Daoy (cell line): ENCODE data around the gene TRIP6. TPM values are rescaled to one million over a fixed set of nuclear protein-coding genes. Genes with fewer than 3 reads are reported as not detected.
A peak's percentile ranks its signal among the peaks of the same experiment; 100 is the strongest.
"Not testable (repeated sequence)": the region's sequence is repeated elsewhere in the genome, so short reads cannot be mapped to it uniquely, and the experiment has no call there.

Experiments
- DNase-seq: peaks from one replicate; pipeline ENCODE4 v3.0.0-alpha.2; 2015; ENCODE audit warnings: low read depth
- total RNA-seq: library from RNA; depleted of rRNA; stranded (reverse); fragments of >200 nt; shearing (Covaris generic); gene quantifications from 2 replicates; pipeline ENCODE4 v1.2.3, GENCODE V29; 2014

The TRIP6 gene
- total RNA-seq, 1 experiment from 2014 or later, result 203 TPM

DNA sequence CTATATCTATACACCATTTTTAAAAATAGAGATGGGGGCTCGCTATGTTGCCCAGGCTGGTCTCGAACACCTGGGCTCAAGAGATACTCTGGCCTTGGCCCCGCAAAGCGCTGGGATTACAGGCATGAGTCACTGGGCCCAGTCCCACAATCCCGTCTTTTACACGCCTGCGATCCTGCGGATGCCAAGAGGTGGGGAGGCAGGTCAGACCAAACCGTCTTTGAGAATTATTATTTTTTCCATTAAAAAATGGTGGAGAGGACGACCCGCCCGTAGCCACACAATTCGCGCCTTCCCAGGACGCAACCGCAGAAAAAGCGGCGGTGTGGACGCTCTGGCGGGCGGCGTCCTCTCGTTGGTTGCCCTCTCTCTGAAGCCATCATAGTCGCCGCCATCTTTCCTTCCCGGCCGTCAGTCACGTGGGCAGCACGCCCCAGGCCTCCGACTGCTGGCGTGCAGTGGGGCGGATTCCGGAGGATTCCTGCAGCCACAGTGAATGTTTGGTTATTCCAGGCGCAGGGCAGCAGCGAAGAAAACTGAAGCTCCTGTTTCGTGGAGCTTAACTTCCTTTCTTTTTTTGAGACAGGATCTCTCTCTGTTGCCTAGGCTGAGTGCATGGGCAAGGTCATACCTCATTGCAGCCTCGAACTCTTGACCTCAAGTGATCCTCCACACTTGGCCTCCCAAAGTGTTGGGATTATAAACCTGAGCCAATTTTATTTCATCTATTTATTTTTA, 29.9 kb upstream of the TRIP6 start:
- DNase-seq, result peak; percentile 99

DNA sequence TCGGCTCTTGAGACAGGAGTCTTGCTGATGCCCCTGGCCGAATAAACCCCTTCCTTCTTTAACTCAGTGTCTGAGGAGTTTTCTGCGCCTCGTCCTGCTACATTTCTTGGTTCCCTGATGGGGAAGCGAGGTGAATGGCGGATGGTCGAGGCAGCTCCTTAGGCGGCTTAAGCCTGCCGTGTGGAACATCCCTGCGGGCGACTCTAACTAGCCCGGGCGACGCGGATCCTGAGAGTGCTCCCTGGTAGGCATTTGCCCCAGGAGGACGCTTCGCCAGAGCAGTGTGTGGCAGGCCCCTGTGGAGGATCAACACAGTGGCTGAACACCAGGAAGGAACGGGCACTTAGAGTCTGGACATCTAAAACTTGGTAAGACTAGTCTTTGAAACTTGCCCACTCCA, 27.8 kb upstream of the TRIP6 start:
- DNase-seq, result no peak

DNA sequence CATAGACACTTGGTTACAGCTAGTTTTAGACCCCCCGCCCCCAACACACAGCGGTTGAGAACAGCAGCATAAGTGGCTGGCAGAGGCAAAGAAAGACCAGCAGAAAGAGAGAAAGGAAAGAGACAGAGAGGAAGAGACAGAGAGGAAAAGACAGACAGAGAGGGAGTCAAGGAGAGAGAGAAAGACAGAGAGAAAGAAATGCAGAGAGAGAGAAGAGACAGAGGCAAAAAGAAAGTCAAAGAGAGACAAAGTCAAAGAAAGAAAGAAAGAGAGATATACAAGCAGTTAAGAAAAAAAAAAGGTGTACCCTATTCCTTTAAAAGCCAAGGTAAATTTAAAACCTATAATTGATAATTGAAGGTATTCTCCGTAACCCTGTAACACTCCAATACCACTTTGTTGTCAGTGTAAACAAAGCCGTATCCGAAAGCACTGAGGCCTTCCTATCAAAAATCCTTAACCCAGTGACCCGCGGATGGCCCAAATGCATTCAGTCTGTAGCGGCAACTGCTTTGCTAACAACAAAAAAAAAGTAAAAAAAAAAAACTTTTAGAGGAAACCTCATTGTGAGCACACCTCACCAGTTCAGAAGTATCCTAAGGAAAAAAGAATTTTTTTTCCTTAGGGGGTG, 26.6 kb upstream of the TRIP6 start:
- DNase-seq, result no peak

DNA sequence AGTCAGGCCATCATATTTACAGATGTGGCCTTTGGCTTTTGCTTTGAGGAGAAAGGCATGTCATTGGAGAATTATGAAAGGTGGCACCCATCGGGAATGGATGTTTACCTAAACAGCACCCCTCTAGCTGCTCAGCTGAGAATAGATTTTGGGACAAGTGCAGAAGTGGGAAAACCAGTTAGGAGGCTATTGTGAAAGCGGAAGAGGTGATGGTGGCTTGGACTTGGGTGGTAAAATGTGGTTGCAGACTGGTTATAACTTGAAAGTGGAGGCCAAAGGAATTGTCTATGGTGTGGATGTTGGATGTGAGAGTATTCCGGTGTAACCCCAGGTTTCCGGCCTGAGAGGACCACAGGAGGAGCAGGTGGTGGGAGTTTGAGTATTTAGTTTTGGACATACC, 19.8 kb upstream of the TRIP6 start:
- DNase-seq, result no peak

DNA sequence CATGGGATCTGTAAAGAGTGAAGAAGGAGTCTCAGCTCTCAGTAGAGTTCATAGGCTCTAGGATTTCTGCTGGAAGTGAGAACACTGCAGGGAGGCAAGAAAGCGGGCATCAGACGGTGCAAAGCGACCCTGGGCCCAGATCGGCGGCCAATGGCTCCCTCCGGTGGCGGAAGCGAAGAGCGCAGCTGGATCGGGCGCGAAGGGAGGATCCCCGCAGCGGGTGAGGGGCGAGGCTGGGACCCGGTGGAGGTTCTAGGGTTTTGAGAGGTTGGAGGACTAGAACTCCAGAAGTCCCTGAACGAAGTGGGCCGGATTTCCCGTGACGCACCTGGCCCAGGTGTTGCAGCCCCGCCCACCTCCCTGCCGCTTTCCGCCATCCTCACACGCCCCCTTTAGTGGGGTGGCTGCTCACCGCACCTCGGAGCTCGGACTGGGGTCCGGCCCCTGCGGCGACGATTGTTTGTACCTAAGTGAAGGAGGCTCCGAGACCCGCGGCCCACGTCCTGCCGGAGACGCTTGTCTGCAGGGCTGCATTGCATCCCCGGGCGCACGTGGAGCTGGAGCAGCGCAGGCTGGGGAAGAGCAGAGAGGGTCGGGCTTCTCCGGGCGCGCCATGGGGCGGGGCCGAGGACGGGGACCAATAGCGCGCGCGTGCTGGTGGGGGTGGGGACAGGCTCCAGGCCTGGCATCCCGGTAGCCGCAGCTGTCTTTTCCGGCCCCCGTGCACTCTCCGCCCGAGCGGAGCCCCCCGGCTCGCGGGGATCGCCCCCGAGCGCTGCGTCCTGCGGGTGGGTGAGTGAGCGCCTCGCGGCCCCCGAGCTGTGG, 14.9 kb upstream of the TRIP6 start, which contains the start of gene SLC12A9:
SLC12A9 (plus strand) TSS at position 666 of the 825 bp plus-strand sequence. CDS start 1,485 bp downstream, outside the sequence.
- peak; percentile 98 for DNase-seq

DNA sequence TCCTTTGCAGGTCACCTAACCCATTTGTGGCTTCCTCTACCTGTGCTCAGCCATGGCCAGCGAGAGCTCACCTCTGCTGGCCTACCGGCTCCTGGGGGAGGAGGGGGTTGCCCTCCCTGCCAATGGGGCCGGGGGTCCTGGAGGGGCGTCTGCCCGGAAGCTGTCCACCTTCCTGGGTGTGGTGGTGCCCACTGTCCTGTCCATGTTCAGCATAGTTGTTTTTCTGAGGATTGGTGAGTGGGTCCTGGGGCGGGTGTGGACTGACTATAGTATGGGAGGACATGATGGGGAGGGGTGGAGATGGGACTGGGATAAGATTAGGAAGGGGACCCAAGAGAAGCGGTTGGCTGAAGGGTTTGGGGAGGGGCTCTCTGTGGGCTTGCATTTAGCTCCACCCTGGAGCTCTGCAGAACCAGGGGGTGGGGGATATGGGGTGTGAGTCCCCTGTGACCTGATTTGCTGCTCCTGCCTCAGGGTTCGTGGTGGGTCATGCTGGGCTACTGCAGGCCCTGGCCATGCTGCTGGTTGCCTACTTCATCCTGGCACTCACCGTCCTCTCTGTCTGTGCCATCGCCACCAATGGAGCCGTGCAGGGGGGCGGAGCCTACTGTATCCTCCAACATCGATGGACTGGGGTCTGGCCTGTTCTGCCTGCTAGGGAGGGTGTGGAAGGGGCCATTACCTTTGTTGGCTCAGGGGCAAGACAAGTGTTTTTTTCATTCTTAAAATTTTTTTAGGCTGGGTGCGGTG, 12.9 kb upstream of the TRIP6 start:
- DNase-seq, result no peak

DNA sequence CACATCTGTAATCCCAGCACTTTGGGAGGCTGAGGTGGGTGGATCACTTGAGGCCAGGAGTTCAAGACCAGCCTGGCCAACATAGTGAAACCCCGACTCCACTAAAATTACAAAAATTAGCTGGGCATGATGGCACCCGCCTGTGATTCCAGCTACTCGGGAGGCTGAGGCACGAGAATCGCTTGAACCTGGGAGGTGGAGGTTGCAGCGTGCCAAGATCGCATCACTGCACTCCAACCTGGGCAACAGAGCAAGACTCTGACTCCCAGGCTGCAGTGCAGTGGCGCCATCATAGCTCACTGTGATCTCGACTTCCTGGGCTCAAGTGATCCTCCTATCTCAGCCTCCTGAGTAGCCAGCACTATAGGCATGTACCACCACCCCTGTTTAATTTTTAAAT, 12.3 kb upstream of the TRIP6 start:
- not testable (repeated sequence) for DNase-seq

DNA sequence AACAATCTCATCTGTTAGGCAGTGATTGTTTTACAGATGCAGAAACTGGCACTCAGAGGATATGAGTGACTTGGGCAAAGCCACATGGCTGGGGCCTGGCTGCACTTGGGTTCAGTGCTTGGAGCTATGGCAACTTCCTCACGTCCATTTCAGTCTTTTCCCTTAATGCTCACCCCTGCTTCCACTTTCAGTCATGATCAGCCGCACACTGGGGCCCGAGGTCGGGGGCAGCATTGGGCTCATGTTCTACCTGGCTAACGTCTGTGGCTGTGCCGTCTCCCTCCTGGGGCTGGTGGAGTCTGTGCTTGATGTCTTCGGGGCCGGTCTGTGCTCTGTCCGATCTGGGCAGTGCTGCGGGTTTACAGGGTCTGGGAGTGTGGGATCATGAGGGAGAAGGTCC, 11.7 kb upstream of the TRIP6 start:
- DNase-seq, result no peak

DNA sequence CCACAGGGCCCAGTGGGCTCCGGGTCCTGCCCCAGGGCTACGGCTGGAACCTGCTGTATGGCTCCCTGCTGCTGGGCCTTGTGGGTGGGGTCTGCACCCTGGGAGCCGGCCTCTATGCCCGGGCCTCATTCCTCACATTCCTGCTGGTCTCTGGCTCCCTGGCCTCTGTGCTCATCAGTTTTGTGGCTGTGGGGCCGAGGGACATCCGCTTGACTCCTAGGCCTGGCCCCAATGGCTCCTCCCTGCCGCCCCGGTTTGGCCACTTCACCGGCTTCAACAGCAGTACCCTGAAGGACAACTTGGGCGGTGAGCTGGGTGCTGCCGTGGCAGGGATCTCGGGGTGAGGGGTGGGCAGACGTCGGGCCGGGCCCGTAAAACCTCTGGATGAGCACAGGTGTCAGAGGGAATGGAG, 10.3 kb upstream of the TRIP6 start:
- no peak for DNase-seq

DNA sequence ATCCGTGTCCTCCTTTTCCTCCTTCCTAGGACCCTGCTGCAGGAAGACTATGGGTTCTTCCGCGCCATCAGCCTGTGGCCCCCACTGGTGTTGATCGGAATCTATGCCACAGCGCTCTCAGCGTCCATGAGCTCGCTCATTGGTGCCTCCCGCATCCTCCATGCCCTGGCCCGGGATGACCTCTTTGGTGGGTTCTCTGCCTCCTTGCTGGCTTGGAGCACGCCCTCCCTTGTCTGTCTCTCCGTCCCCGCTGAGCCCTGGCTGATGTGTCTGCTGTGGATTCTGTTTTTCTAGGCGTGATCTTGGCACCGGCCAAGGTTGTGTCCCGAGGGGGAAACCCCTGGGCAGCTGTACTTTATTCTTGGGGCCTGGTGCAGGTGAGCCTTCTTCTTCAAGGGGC, 7.3 kb upstream of the TRIP6 start:
- DNase-seq, result no peak

DNA sequence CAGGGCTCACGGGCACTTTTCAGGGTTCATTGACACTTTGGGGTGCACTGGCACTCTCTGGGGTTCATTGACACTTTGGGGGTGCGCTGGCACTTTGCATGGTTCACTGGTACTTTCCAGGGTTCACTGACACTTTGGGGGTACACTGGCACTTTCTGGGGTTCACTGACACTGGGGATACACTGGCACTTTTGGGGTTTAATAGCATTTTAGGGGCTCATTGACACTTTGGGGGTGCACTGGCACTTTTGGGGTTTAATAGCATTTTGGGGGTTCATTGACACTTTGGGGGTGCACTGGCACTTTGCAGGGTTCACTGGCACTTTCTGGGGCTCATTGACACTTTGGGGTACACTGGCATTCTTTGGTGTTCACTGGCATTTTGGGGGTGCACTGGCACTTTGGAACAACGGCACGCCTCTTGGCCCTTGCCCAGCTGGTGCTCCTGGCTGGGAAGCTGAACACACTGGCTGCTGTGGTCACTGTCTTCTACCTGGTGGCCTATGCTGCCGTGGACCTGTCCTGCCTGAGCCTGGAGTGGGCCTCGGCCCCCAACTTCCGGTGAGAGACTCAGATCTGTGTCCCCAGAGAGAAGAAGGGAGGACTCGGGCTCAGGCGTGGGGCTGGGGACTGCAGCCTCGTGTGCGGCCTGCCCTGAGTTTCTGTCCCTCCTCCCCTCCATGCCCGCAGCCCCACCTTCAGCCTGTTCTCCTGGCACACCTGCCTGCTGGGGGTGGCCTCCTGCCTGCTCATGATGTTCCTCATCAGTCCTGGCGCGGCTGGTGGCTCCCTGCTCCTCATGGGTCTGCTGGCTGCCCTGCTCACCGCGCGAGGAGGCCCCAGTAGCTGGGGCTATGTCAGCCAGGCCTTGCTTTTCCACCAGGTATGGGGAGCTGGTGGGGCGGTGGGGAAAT, 6.2 kb upstream of the TRIP6 start:
- no peak for DNase-seq

DNA sequence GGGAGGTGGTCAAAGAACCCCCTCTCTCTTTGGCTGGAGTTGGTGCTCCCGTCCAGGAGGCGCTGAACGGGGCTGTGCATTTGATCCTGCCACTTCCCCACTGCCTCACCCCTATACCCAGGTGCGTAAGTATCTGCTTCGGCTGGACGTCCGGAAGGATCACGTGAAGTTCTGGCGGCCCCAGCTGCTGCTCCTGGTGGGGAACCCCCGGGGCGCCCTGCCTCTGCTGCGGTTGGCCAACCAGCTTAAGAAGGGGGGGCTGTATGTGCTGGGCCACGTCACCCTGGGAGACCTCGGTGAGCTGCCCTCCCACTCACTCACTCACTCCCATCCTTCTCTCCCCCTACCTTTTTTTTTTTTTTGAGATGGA, 5.6 kb upstream of the TRIP6 start:
- no peak for DNase-seq

DNA sequence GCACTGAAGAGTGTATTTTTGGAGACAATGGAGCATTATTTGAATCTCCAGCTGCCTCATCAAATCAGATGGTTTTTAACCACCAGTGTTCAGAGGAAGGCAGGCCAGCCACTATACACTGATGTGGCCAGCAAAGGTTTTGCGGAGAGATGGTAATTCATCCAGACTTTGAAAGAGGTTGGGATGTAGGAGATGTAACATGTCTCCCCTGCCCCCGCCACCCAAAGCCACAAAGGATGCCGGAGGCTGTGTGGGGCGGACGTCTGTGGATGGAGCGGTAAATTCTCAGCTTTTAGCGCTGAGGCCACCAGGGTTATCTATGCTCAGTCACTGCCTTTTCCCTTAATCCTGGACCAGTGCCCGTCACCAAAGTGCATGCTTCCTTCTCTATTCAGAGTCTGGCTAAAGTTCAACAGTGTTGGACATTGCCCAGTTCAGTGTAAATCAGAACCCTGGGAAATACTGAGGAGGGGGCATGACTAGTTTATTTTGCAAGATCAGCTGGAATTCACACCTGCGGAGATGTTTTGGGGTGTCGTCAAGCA, 3.7 kb upstream of the TRIP6 start:
- DNase-seq, result peak; percentile 79

DNA sequence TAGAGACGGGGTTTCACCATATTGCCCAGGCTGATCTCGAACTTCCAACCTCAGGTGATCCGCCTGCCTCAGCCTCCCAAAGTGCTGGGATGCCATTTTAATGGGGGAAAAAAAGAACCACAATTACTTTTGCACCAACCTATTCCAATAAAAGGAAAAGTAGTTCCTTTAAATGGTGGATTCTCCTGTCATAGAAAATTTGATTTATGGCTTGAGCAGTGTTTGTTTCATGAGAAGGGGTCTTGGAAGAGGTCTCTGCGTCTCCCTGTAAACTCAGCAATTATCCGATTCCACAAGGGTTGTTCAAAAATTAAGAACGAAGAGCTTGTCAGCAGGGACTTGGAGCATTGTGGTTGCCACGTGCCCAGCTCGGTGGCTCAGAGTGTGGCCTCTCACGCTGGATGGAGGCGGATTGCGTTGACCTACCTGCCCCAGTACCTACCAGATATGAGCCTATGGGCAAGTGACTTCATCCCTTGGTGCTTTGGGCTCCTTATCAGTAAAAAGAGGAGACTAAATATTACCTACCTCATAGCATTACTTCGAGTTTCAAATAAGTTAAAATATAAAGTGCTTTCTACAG, 2.8 kb upstream of the TRIP6 start:
- DNase-seq, result no peak

DNA sequence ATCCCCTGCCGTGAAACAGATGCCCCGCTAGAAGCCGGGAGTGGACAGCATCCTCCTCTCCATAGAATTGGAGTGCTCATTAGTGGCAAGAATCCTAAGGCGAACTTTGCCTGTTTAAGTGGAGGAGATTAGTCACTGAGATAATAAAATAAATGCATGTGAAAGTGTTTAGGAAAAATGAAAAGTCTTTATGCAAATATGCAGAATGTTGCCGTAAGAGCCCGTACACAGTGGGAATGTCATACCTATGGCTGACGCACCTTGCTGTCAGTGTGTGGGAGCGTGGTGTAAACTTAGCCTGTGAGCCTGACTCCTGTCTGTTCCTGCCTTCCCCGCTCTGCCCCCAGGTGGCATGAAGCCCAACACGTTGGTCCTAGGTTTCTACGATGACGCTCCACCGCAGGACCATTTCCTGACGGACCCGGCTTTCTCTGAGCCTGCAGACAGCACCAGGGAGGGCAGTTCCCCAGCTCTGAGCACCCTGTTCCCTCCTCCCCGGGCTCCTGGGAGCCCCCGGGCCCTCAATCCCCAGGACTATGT, 1.7 kb upstream of the TRIP6 start:
- DNase-seq, result peak; percentile 98

DNA sequence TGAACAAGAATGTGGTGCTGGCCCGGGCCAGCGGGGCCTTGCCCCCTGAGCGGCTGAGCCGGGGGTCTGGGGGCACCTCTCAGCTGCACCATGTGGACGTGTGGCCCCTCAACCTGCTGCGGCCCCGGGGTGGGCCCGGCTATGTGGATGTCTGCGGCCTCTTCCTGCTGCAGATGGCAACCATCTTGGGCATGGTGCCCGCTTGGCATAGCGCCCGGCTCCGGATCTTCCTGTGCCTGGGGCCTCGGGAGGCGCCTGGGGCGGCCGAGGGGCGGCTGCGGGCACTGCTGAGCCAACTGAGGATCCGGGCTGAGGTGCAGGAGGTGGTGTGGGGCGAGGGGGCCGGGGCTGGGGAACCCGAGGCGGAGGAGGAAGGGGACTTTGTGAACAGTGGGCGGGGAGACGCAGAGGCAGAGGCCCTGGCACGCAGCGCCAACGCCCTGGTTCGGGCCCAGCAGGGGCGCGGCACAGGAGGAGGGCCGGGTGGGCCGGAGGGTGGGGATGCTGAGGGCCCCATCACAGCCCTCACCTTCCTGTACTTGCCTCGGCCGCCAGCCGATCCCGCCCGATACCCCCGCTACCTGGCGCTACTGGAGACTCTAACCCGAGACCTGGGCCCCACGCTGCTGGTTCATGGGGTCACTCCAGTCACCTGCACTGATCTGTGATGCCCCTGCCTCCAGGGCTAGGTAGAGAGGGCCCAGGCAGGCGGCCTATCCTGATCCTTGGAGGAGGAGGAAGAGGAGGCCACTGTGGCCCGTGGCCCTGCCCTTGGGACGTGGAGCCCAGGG, 1.1 kb upstream of the TRIP6 start:
- DNase-seq, result peak; percentile 93

DNA sequence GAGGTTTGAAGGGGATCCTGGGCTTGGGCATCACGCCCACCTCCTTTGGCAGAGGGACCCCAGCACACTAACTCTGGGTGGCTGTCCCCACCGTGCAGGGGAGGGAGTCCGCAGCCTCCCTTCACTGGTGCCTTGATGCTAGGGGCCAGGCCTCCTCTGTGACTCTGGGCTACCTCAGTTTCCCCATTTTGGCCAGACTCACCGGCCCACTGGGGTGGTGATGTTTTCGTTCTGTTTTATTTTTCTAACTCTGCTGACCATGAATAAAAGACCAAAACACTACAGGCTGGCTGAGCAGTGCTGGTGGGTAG, 503 bp upstream of the TRIP6 start:
- DNase-seq, result peak; percentile 54

DNA sequence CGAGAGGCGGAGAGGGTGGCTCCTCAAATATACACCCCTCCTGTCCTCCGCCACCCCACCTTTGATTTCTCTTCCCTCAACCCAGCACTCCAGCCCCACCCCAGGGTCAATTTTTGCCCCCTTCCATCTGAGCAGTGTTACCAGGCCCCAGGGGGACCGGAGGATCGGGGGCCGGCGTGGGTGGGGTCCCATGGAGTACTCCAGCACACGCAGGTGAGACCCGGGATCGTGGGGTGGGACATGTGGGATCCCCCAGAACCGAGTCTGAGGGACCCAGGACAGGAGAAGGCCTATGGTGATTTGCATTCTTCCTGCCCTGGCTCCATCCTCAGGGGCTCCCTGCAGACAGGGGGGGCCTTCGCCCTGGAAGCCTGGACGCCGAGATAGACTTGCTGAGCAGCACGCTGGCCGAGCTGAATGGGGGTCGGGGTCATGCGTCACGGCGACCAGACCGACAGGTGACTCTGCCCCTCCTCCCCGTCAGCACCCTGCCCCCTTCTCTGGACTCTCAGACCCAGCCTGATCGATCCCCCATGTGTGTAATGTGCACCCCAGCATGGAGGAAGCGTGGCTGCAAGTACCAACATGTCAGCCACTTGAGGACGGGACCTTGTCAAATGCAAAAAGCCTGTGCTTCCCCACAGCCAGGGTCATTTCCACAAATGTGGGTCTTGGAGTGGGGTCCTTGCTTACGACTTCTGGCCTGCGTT, 744 bp downstream of the TRIP6 start:
- no peak for DNase-seq
